HG03558 (cell line): Measurements from ENCODE around the gene SLCO2A1.

ENCODE experiments used
- ATAC-seq: cut with Tn5 transposase; IDR thresholded peaks from one replicate; pipeline ENCODE4 v1.9.1; 2021; ENCODE audit warnings: moderate number of reproducible peaks; ENCODE audit not compliant: unreplicated experiment; ENCODE audit errors: extremely low read depth

Gene SLCO2A1

GRCh38 chr3:133924041-133924440 is 105.7 kb downstream of the SLCO2A1 start:
- no peak for ATAC-seq

GRCh38 chr3:133921592-133921991 is 108.1 kb downstream of the SLCO2A1 start:
- ATAC-seq, result no peak

- no peak for ATAC-seq
Observed at GRCh38 chr3:133917144-133917543, 112.6 kb downstream of the SLCO2A1 start.

- ATAC-seq, result no peak
Observed at GRCh38 chr3:133915685-133916658, 113.8 kb downstream of the SLCO2A1 start.

- ATAC-seq, result no peak
Observed at GRCh38 chr3:133914839-133915600, 114.7 kb downstream of the SLCO2A1 start.

- no peak for ATAC-seq
Observed at GRCh38 chr3:133910422-133910821, 119.3 kb downstream of the SLCO2A1 start.

- ATAC-seq, result no peak
Observed at GRCh38 chr3:133905376-133905775, 124.3 kb downstream of the SLCO2A1 start.

- ATAC-seq, result no peak
Observed at GRCh38 chr3:133901847-133902246, 127.9 kb downstream of the SLCO2A1 start.

- ATAC-seq, result no peak
Observed at GRCh38 chr3:133901083-133901482, 128.6 kb downstream of the SLCO2A1 start.

GRCh38 chr3:133899311-133899710 is 130.4 kb downstream of the SLCO2A1 start:
- ATAC-seq, result no peak

- ATAC-seq, result no peak
Observed at GRCh38 chr3:133897547-133897946, 132.2 kb downstream of the SLCO2A1 start.

- ATAC-seq, result no peak
Observed at GRCh38 chr3:133896002-133896761, 133.5 kb downstream of the SLCO2A1 start.

- ATAC-seq, result no peak
Observed at GRCh38 chr3:133895208-133896001, 134.3 kb downstream of the SLCO2A1 start, which contains the start of gene RAB6B. RAB6B (minus strand) TSS chr3:133895882; CDS start chr3:133895466, 416 bp downstream.

GRCh38 chr3:133894353-133895207 is 135.1 kb downstream of the SLCO2A1 start:
- no peak for ATAC-seq

GRCh38 chr3:133893683-133894352 is 135.9 kb downstream of the SLCO2A1 start:
- no peak for ATAC-seq

- no peak for ATAC-seq
Observed at GRCh38 chr3:133892541-133893231, 137.0 kb downstream of the SLCO2A1 start.

GRCh38 chr3:133891662-133892378 is 137.9 kb downstream of the SLCO2A1 start:
- ATAC-seq, result no peak
